Osteocyte (in vitro differentiated cells): ENCODE results near the gene KCNK4. TPM values are rescaled to one million over a fixed set of nuclear protein-coding genes. Genes with fewer than 3 reads are reported as not detected.

Experiments used
- DNase-seq: peaks from one replicate; pipeline ENCODE4 v3.0.0; 2021; ENCODE audit warnings: mixed read lengths; ENCODE audit not compliant: unreplicated experiment; ENCODE audit errors: extremely low spot score
- H3K27ac Mint-ChIP-seq: one replicate; pipeline ENCODE4 v1.8.0; 2021; ENCODE audit warnings: mild to moderate bottlenecking, mixed read lengths; ENCODE audit not compliant: unreplicated experiment
- H3K27me3 Mint-ChIP-seq: one replicate; pipeline ENCODE4 v1.8.0; 2021; ENCODE audit warnings: mixed read lengths; ENCODE audit not compliant: unreplicated experiment
- H3K36me3 Mint-ChIP-seq: one replicate; pipeline ENCODE4 v1.8.0; 2021; ENCODE audit warnings: mixed read lengths; ENCODE audit not compliant: unreplicated experiment
- H3K4me1 Mint-ChIP-seq: one replicate; pipeline ENCODE4 v1.8.0; 2021; ENCODE audit warnings: mixed read lengths; ENCODE audit not compliant: unreplicated experiment
- H3K4me3 Mint-ChIP-seq: one replicate; pipeline ENCODE4 v1.8.0; 2021; ENCODE audit warnings: mild to moderate bottlenecking, moderate library complexity, mixed read lengths; ENCODE audit not compliant: unreplicated experiment
- H3K9me3 Mint-ChIP-seq: one replicate; pipeline ENCODE4 v1.8.0; 2021; ENCODE audit warnings: mixed read lengths; ENCODE audit not compliant: unreplicated experiment
- total RNA-seq: library from RNA; stranded (reverse); gene quantifications from 2 replicates; pipeline ENCODE4 v1.2.1, GENCODE V29; 2021
- TF ChIP-seq, protein P1 (sequence below): fragments of 200-600 bp; sonication (generic); IDR thresholded peaks from 2 replicates; pipeline ENCODE4 v1.5.0; 2021; ENCODE audit warnings: antibody characterized with exemption, mild to moderate bottlenecking, moderate library complexity

KCNK4 gene
- total RNA-seq, 1 donor from 2014 or later: 0.43 TPM

- Mint-ChIP-seq H3K9me3 (no peaks in the 10 kb centered on the region), H3K27ac (no peak overlapping the region), H3K4me3 (no peak overlapping the region), H3K36me3 (peaks cover 16% of the 10 kb centered on the region), H3K4me1 (peaks cover 16% of the 10 kb centered on the region), H3K27me3 (no peaks in the 10 kb centered on the region)
- TF ChIP-seq, protein P1, sequence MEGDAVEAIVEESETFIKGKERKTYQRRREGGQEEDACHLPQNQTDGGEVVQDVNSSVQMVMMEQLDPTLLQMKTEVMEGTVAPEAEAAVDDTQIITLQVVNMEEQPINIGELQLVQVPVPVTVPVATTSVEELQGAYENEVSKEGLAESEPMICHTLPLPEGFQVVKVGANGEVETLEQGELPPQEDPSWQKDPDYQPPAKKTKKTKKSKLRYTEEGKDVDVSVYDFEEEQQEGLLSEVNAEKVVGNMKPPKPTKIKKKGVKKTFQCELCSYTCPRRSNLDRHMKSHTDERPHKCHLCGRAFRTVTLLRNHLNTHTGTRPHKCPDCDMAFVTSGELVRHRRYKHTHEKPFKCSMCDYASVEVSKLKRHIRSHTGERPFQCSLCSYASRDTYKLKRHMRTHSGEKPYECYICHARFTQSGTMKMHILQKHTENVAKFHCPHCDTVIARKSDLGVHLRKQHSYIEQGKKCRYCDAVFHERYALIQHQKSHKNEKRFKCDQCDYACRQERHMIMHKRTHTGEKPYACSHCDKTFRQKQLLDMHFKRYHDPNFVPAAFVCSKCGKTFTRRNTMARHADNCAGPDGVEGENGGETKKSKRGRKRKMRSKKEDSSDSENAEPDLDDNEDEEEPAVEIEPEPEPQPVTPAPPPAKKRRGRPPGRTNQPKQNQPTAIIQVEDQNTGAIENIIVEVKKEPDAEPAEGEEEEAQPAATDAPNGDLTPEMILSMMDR: no peak
- no peak for DNase-seq
These were observed 27.2 kb upstream of the KCNK4 start for GRCh38 chr11:64263947-64264317.

DNA sequence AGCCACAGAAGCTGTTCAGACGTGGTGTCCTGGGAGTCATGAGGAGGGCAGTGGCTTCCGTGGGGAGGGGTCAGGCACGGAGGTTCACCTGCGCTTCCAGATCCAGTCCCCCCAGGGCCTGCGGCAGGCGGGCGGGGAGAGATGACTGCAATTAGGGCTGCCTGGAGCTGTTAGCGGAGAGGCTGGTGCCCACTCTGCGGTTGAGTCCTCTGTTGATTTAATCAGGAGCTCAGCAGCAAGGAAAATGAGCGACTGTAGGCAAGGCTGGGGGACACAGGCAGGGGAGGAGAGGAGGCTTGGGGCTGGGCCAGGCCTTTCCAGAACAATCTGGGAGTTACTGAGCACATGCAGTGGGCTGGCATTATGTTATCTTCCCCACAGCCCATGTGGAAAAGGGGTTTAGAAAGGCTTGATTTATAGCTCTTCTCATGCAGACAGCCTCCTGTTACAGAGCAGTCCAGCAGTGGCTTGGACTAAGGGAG lies 26.7 kb upstream of the KCNK4 start:
- no peak overlapping the region for H3K4me3 Mint-ChIP-seq
- TF ChIP-seq, protein P1: no peak
- no peaks in the 10 kb centered on the region for H3K27me3 Mint-ChIP-seq
- DNase-seq: no peak
- peaks cover 19% of the 10 kb centered on the region for H3K4me1 Mint-ChIP-seq
- H3K27ac Mint-ChIP-seq: no peak overlapping the region
- H3K36me3 Mint-ChIP-seq: peaks cover 14% of the 10 kb centered on the region
- H3K9me3 Mint-ChIP-seq: no peaks in the 10 kb centered on the region

DNA sequence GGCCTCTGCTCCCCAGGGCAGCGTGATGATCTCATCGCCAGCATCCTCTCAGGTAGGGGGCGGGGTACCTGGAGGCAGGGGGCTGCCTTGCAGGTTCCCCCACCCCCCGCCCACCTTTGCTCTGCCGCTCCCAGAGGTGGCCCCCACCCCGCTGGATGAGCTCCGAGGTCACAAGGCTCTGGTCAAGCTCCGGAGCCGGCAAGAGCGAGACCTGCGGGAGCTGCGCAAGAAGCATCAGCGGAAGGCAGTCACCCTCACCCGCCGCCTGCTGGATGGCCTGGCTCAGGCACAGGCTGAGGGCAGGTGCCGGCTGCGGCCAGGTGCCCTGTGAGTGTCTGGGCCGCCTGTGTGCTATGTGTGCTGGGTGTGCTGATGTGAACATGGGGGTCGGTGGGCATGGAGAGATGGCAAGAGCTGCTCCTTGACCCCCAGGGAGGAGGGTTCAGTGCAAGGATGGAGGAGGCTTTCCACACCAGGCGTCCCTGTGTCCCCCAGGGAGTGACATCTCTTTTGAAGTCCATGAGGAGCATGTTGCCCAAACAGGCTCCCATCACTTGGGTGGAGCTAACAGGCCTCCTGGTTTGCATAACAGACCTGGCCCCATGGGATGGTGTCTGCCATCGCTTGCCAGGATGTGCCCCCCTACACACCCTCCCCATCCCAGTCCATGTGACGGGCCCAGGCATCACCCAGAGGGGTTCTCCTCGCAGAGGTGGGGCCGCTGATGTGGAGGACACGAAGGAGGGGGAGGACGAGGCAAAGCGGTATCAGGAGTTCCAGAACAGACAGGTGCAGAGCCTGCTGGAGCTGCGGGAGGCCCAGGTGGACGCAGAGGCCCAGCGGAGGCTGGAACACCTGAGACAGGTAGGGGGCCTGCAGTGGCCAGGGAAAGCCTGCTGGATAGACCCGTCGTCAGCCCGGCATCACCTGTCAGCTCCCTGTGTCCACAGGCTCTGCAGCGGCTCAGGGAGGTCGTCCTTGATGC lies 25.6 kb upstream of the KCNK4 start:
- TF ChIP-seq, protein P1: no peak
- no peak overlapping the region for H3K4me3 Mint-ChIP-seq
- H3K27me3 Mint-ChIP-seq: no peaks in the 10 kb centered on the region
- H3K27ac Mint-ChIP-seq: no peak overlapping the region
- DNase-seq: no peak
- peaks cover 6% of the 10 kb centered on the region for H3K36me3 Mint-ChIP-seq
- H3K4me1 Mint-ChIP-seq: peaks cover 19% of the 10 kb centered on the region
- no peaks in the 10 kb centered on the region for H3K9me3 Mint-ChIP-seq

DNA sequence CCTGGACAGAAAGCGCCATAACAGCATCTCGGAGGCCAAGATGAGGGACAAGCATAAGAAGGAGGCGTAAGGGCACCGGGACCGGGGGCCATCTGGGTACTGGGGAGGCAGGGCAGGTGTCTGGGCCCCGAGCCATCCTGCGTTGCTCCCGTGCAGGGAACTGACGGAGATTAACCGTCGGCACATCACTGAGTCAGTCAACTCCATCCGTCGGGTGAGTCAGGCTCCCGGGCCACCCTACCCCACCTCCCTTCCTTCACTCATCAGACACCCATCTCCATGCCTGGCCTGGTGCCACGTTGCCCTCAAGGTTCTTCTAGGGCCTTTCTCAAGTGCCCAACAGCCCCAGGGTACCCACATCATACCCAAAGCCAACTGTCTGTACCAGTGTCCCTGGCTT lies 24.8 kb upstream of the KCNK4 start:
- no peak for DNase-seq
- TF ChIP-seq, protein P1: no peak
- H3K4me3 Mint-ChIP-seq: no peak overlapping the region

GRCh38 chr11:64267207-64267945 lies 23.7 kb upstream of the KCNK4 start:
- DNase-seq: no peak
- TF ChIP-seq, protein P1: no peak
- H3K36me3 Mint-ChIP-seq: peaks cover 4% of the 10 kb centered on the region
- peaks cover 26% of the 10 kb centered on the region for H3K4me1 Mint-ChIP-seq
- no peak overlapping the region for H3K4me3 Mint-ChIP-seq
- no peaks in the 10 kb centered on the region for H3K27me3 Mint-ChIP-seq
- peak overlapping the region; percentile 99 for H3K27ac Mint-ChIP-seq
- no peaks in the 10 kb centered on the region for H3K9me3 Mint-ChIP-seq

More for the DNA sequence above, 24.8 kb upstream of the KCNK4 start:
- Mint-ChIP-seq H3K36me3 (peaks cover 6% of the 10 kb centered on the region), H3K9me3 (no peaks in the 10 kb centered on the region), H3K4me1 (peaks cover 19% of the 10 kb centered on the region), H3K27ac (no peak overlapping the region), H3K27me3 (no peaks in the 10 kb centered on the region)
